PC-9 (cell line): ENCODE results near the gene TEX261.

Source experiments
- EZH2 ChIP-seq: fragments of 200-600 bp; sonication (generic); IDR thresholded peaks from 2 replicates; pipeline ENCODE4 v1.8.0; 2017; ENCODE audit warnings: antibody characterized with exemption, low read depth
- TF ChIP-seq, protein P1 (sequence below): fragments of 200-600 bp; sonication (generic); conservative IDR thresholded peaks from 2 replicates; pipeline ENCODE4 v1.6.1; 2017; ENCODE audit warnings: mixed run types, antibody characterized with exemption, mild to moderate bottlenecking, moderate library complexity

DNA sequence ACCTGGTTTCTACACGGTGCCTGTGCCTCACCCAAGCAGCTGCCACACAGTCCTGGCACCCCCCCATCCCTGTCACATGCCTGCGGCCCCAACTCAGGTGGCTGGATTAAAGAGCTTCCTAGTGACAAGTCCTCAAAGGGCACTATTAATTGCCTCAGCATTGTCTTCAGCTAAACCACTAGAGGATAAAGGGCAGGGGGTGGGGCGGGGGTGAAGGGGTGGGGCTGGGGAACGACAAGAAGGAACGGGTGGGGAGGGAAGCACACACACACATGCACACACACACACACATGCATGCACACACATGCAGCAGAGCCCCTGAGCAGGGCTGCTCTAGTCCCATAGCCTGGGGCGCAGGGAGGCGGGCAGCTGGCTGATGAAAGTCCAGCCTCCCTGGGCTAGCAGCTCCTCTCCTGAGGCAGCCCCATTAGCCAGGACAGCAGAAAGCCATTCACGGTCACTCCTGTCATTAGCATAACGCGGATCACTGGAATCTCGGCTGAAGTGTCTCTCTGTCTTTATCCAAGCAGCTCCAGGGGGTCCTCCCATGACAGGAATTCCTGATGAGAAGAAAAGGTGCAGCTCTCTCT, 7.4 kb upstream of the TEX261 start:
- TF ChIP-seq, protein P1, sequence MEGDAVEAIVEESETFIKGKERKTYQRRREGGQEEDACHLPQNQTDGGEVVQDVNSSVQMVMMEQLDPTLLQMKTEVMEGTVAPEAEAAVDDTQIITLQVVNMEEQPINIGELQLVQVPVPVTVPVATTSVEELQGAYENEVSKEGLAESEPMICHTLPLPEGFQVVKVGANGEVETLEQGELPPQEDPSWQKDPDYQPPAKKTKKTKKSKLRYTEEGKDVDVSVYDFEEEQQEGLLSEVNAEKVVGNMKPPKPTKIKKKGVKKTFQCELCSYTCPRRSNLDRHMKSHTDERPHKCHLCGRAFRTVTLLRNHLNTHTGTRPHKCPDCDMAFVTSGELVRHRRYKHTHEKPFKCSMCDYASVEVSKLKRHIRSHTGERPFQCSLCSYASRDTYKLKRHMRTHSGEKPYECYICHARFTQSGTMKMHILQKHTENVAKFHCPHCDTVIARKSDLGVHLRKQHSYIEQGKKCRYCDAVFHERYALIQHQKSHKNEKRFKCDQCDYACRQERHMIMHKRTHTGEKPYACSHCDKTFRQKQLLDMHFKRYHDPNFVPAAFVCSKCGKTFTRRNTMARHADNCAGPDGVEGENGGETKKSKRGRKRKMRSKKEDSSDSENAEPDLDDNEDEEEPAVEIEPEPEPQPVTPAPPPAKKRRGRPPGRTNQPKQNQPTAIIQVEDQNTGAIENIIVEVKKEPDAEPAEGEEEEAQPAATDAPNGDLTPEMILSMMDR = no peak
- no peak for TF ChIP-seq EZH2
